Activated CD8-positive, alpha-beta memory T cell treated with anti-CD3 and anti-CD28 coated beads for 36 hours (primary cell): ENCODE data around the gene FBXO21. TPM values are rescaled to one million over a fixed set of nuclear protein-coding genes. Genes with fewer than 3 reads are reported as not detected.
"Not testable (repeated sequence)": the region's sequence is repeated elsewhere in the genome, so short reads cannot be mapped to it uniquely, and the experiment has no call there.

Experiments
- CTCF ChIA-PET: fragments of 350-600 bp; sonication (Branson Sonifier 250); formaldehyde crosslinking; loops from one replicate; lab custom pipeline; 2021; ENCODE audit warnings: antibody characterized with exemption; lab: Charles Lee
- POLR2A ChIA-PET: fragments of 350-600 bp; sonication (Branson Sonifier 250); formaldehyde crosslinking; loops from one replicate; lab custom pipeline; 2021; ENCODE audit warnings: antibody characterized with exemption; lab: Charles Lee
- total RNA-seq, 2 experiments: library from RNA; stranded (reverse); gene quantifications; one replicate each; pipeline ENCODE4 v1.2.3, GENCODE V29; 2021

Gene FBXO21
- total RNA-seq, 2 experiments from 2014 or later = 27.4 to 28.0 TPM

GRCh38 chr12:117208206-117208605, 17.9 kb upstream of the FBXO21 start:
- ChIA-PET POLR2A (no interaction called here), CTCF (no interaction called here)

- ChIA-PET POLR2A (no interaction called here), CTCF (no interaction called here)
Observed at GRCh38 chr12:117207675-117208074, 17.4 kb upstream of the FBXO21 start.

DNA sequence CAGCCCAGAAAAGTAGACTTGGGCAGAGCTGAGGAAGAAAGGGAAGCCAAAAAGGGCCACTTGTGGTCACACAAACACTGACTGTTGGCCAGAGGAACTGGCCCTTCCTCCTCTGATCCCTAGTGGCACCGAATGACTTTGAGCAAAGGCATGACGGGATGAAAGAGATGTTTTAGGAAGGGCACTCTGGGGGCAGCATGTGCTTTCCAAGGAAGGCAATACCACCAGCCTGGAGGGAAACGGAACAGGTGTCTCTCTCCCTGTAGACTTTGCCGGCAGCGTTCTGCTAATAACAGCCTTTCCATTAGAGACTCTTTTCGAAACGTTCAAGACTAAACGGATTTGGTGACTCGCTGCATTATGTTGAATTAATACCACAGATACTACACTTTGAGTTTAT, 12.3 kb upstream of the FBXO21 start:
- ChIA-PET POLR2A (no interaction called here), CTCF (no interaction called here)

DNA sequence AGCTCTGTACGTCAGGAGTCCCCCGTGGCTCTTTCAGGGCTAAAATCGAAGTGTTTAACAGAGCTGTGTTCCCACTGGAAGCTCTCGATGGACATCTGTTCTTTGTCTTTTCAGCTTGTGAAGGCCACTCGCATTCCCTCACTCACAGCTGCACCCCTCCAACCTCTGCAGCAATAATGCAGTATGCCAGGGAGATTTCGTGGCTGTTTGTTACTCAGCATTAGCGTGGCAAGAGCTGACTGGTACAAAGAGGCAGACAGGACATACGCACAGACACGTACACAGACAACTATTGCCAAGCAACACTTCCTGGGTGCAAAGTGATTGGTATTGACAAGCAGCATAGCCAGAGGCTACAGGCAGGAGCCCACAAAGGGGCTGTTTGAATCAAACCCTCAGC, 11.8 kb upstream of the FBXO21 start:
- POLR2A ChIA-PET = no interaction called here
- CTCF ChIA-PET = interaction anchor here (0.6 kb wide), 1 partner anchor 889 kb away, joined by 3 read pairs; no protein-coding TSS in a partner anchor

GRCh38 chr12:117199956-117200744, 9.9 kb upstream of the FBXO21 start:
- ChIA-PET POLR2A (interaction anchor here (0.7 kb wide), 1 partner anchor 650 kb away, joined by 3 read pairs; no protein-coding TSS in a partner anchor), CTCF (interaction anchor here (0.7 kb wide), 1 partner anchor 1205 kb away, joined by 3 read pairs; no protein-coding TSS in a partner anchor)

DNA sequence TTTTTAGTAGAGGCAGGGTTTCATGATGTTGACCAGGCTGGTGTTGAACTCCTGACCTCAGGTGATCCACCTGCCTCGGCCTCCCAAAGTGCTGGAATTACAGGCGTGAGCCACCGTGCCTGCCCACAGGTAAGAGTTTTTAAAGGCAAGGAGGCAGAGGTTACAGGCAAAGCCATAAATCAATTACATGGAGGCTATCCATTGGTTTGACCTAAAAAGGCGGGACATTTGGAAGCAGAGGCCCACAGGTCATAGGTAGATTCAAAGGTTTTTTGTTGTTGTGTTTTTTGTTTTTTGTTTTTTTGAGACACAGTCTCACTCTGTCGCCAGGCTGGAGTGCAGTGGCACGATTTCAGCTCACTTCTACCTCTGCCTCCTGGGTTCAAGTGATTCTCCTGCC, 6.1 kb upstream of the FBXO21 start:
- POLR2A ChIA-PET = not testable (repeated sequence)

DNA sequence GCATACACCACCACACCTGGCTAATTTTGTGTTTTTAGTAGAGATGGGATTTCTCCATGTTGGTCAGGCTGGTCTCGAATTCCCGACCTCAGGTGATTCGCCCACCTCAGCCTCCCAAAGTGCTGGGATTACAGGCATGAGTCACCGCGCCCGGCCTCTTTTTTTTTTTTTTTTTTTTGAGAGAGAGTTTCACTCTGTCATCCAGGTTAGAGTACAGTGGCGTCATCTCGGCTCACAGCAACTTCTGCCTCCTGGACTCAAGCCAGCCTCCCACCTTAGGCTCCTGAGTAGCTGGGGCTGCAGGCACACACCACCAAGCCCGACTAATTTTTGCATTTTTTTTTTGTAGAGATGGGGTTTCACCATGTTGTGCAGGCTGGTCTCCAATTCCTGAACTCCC, 4.8 kb upstream of the FBXO21 start:
- POLR2A ChIA-PET, CTCF ChIA-PET: not testable (repeated sequence)

More for the DNA sequence above, 6.1 kb upstream of the FBXO21 start:
- CTCF ChIA-PET = not testable (repeated sequence)

DNA sequence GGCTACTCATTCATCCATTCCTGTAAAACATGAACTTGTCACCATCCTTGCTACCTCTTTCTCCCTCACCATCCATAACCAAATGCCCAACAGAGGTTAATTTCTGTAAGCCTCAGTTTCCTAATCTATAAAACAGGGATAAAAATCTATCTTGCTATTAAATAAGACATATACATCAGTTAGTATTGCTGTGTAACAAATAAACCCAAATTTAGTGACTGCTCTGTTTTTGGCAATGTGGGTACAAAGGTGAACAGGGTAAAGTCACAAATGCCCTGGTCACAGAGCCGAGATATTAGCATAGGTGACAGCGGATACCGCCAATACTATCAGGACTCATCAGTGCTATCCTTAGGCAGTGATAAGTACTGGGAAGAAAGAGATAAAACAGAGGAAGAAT, 3.6 kb upstream of the FBXO21 start:
- POLR2A ChIA-PET = no interaction called here
- CTCF ChIA-PET = no interaction called here

GRCh38 chr12:117192581-117192980, 2.3 kb upstream of the FBXO21 start:
- POLR2A ChIA-PET = not testable (repeated sequence)
- CTCF ChIA-PET = interaction anchor here (0.5 kb wide), 1 partner anchor 872 kb away, joined by 3 read pairs; no protein-coding TSS in a partner anchor

- ChIA-PET CTCF (interaction anchor here (0.5 kb wide), 1 partner anchor 872 kb away, joined by 3 read pairs; no protein-coding TSS in a partner anchor), POLR2A (no interaction called here)
Observed at GRCh38 chr12:117192057-117192456, 1.8 kb upstream of the FBXO21 start.

- POLR2A ChIA-PET = no interaction called here
- CTCF ChIA-PET = no interaction called here
Observed at GRCh38 chr12:117189725-117190209, 503 bp downstream of the FBXO21 start.

DNA sequence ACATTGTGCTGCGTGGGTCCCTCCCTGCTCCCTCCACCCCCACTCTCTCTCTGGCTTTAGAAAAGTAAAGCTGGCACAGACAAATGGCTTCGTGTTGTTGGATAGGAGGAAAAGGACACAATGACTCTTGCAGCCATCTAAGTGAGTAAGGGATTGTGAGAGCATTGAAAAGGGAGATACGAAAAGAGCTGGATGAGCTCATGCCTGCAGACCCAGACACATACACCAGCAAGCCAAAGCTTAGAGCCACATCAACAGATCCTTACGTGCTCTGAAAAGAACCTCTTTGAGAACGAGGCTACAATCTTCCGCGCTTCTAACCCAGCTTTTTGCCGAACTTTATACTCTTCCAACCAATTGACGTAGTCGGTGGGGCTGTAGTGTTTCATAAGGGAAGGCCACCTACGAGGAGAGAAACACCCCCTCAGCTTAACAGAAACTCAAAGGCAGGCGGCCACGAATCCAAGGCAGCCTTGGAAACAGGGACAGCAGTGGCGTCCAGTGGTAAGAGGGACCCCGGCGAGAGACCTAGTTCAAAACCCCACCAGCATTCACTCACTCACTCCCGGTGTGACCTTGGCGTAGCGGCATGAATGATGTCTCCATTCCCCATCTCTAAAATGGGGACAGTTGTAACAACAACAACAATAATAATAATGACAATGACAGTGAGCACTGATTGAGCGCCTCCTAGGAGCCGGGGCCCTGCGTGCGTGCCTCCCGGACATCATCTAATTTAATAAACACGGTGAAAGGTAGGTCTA, 1.1 kb downstream of the FBXO21 start:
- CTCF ChIA-PET = no interaction called here
- POLR2A ChIA-PET = no interaction called here

GRCh38 chr12:117188121-117188665, 2.1 kb downstream of the FBXO21 start:
- ChIA-PET CTCF (interaction anchor here (0.8 kb wide), 1 partner anchor 21 kb away, joined by 5 read pairs; no protein-coding TSS in a partner anchor), POLR2A (no interaction called here)

DNA sequence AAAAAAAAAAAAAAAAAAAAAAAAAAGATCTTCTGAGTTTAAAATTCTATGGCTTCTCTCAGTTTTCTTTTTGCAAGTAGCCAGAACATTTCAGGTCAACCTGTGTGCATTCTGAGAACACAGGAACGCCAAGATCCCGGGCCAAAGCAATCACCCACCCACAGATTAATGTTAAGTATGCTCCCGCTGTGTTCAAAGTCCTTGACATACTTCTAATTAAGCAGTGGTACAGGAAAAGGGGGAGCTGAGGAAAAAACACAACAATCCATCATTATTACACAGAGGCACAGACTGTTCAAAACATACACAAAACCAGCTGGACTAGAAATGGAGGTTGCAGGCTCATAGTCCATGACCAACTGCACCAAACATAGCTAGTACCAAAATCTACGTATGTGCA, 2.8 kb downstream of the FBXO21 start:
- POLR2A ChIA-PET = no interaction called here
- CTCF ChIA-PET = interaction anchor here (0.8 to 1.5 kb wide), 2 partner anchors 20 to 456 kb away, joined by 4 to 5 read pairs; no protein-coding TSS in a partner anchor

DNA sequence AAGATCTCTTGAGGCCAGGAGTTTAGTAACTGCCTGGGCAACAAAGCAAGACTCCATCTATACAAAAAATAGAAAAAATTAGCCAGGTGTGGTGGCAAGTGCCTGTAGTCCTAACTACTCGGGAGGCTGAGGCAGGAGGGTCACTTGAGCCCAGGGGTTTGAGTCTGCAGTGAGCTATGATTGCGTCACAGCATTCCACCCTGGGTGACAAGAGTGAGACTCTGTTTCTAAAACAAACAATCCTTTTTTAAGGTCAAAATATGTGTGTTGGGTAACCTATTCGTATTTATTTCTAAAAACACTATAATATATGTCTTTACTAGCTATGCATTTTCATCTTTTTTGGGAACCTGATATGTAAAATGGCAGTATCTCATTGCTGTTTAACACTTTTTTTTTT, 7.4 kb downstream of the FBXO21 start:
- ChIA-PET CTCF (interaction anchor here (0.6 kb wide), 1 partner anchor 1114 kb away, joined by 5 read pairs; no protein-coding TSS in a partner anchor), POLR2A (no interaction called here)

- POLR2A ChIA-PET = interaction anchor here (0.6 kb wide), 1 partner anchor 1194 kb away, joined by 3 read pairs; no protein-coding TSS in a partner anchor
- CTCF ChIA-PET = not testable (repeated sequence)
Observed at GRCh38 chr12:117181468-117181843, 8.8 kb downstream of the FBXO21 start.

DNA sequence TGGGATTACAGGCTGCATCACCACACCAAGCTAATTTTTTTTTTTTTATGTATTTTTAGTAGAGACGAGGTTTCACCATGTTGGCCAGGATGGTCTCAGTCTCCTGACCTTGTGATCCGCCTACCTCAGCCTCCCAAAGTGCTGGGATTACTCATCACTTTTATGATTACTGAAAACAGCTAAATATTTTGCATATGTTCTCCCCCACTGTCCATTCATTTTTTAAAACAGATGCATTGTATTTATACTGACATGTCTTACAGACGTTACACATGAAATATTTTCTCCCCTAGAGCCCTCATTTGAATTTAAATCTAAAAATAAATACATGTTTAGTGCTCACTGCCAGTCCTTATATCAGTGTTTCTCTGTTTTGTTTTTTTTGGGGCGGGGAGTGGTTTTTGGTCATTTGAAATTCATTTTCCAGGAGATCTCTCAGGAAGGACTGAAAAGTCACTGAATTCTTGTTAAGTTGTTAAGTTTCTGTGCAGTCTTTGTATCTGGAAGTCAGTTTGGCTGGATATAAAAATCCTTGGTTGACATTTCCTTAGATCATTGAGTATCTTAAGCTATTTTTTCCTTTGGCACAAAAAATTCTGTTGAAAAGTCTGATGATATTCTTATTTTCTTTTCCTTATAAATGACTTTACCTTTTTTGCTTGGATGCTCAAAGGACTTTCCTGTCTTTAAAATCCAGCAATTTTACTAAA, 9.4 kb downstream of the FBXO21 start:
- CTCF ChIA-PET = no interaction called here
- POLR2A ChIA-PET = no interaction called here

GRCh38 chr12:117178745-117179144, 11.5 kb downstream of the FBXO21 start:
- CTCF ChIA-PET = no interaction called here
- POLR2A ChIA-PET = no interaction called here

- ChIA-PET POLR2A (no interaction called here), CTCF (no interaction called here)
Observed at GRCh38 chr12:117178301-117178700, 12.0 kb downstream of the FBXO21 start.
